ENCODE measurements around the gene NPHP4. TPM values are rescaled to one million over a fixed set of nuclear protein-coding genes. Genes with fewer than 3 reads are reported as not detected.

The NPHP4 gene
- polyA plus RNA-seq, 1 donor from 2014 or later, result 0.71 TPM

DNA sequence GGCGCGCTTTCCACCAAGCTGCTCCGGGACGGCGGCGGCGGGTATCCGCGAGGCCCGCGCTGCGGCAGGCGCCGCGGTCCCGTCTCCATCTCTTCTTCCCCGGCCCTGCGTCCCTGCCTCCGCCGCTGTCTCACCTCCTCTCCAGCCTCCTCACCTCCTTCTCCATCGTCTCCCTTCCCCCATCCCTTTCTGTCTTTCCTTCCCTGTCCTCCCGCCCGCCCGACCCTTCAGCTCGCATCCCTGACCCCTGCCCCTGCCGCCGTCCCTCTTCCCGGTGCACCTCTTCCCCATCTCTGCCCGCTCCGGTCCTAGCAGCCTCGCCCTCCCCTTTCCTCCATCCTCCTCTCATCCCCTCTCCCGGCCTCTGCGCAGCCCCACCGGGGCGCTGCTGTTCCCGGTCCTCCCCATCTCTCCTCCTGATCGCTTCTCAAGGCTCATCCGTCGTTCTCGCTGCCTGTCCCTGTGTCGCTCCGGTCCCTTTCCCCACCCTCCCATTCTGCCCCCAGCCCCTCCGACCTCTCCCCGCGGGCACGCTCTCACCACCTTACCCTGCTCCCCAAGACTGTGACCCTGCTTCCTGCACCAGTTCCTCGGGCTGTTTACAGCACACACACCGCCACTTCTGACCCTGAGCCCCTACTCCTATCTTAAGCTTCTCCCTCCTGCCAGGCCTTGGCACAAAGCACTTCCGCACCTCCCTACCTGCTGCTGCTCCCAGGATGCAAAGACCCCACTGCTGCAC lies 760 bp upstream of the NPHP4 start:
- Mint-ChIP-seq H3K4me1 (peaks cover 17 to 24% (median 19%) of the 10 kb centered on the region in 3 donors), H3K27ac (peak overlapping the region; percentile 83 to 97 (median 94)), H3K27me3 (peaks cover 2% of the 10 kb centered on the region), H3K9me3 (no peaks in the 10 kb centered on the region), H3K4me3 (peak overlapping the region; percentile 94 to 98 (median 96)), H3K36me3 (no peaks in the 10 kb centered on the region)

DNA sequence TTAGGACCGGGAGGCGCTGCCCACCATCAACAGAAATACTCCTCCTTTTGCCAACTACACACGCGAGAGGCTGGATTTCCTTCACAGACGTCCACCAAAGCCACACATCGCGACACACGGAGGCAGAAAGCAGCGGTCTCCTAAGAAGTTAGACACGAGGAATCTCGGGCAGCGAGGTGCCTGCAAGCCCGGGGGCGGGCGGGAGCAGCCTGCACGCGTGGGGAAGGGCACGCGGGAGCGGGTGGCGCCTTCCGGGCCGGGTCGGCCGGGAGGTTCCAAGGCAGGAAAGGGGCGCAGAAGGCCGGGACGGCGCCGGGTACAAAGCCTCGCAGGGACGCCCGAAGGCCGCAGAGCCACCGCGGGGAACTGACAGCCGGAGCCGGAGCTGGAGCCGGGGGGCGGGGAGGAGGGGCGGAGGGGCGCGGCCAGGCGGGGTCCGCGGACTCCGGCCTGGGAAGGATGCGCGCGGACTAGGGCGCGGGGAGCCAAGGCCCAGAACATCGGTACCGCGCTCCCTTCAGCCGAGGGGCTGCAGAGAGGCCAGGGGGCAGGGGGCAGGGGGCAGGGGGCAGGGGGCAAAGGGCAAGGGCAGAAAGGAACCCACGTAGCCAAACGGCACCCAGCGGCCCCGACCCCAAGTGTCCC lies 722 bp downstream of the NPHP4 start:
- Mint-ChIP-seq H3K27ac (peak overlapping the region; percentile 88 to 94 (median 93)), H3K27me3 (peaks cover 2% of the 10 kb centered on the region), H3K4me3 (peak overlapping the region; percentile 90 to 98 (median 95)), H3K4me1 (peaks cover 17 to 24% (median 19%) of the 10 kb centered on the region in 3 donors), H3K36me3 (no peaks in the 10 kb centered on the region), H3K9me3 (no peaks in the 10 kb centered on the region)

DNA sequence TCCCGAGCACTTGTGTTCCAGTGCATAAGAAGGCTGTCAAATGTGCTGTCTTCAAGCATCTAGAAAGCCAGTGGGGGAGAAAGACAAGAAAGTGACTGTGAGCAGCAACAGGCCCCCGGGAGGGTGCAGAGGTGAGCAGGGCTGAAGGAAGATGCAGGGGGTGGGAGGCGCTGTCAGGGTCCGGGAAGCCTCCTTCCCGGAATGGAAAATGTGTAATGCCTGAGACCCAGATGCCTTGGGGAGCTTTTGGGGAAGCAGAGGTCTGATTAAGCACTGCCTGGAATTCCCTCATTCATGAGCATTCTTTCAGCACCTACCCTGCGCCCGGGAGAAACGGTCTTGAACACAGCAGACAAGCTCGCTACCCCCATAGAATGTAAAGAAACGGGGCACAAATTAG lies 1.3 kb downstream of the NPHP4 start:
- H3K27me3 Mint-ChIP-seq, result peaks cover 2% of the 10 kb centered on the region
- H3K9me3 Mint-ChIP-seq, result no peaks in the 10 kb centered on the region
- H3K4me3 Mint-ChIP-seq, result peak overlapping the region; percentile 90 to 98 (median 95)
- H3K4me1 Mint-ChIP-seq, result peaks cover 17 to 24% (median 19%) of the 10 kb centered on the region in 3 donors
- no peaks in the 10 kb centered on the region for H3K36me3 Mint-ChIP-seq
- H3K27ac Mint-ChIP-seq, result peak overlapping the region; percentile 88 to 93 (median 93)

DNA sequence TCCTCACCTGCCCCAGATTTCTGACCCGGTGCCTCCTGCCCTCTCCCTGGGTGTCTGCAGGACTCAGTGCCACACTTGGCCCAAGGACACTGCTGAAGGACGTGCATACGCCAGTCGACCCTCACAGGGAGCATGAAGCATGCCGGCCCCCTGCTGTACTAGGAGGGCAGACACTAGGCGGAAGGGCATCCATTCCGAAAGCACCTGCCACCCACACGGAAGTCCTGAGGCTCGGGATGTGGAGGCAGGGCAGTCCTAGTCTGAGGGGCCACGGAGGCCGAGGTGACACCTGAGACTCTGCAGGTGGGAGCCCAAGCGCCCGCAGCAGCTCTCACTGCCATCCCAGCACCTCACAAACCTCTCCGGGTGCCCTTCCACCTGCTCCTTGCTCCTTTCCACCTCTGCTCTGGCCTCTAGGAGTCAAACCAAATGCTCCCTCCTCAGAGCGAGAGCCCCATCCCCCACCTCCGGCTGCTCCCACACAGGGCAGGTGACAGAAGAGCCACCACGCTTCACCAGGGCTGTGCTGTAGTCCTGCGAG lies 2.4 kb downstream of the NPHP4 start:
- H3K36me3 Mint-ChIP-seq, result no peaks in the 10 kb centered on the region
- peaks cover 2% of the 10 kb centered on the region for H3K27me3 Mint-ChIP-seq
- peak overlapping the region in 1 of 3 donors; percentile 88 for H3K27ac Mint-ChIP-seq
- peak overlapping the region in 2 of 4 donors; percentile 37 to 90 for H3K4me3 Mint-ChIP-seq
- no peaks in the 10 kb centered on the region for H3K9me3 Mint-ChIP-seq
- peaks cover 15 to 22% (median 19%) of the 10 kb centered on the region in 3 donors for H3K4me1 Mint-ChIP-seq

DNA sequence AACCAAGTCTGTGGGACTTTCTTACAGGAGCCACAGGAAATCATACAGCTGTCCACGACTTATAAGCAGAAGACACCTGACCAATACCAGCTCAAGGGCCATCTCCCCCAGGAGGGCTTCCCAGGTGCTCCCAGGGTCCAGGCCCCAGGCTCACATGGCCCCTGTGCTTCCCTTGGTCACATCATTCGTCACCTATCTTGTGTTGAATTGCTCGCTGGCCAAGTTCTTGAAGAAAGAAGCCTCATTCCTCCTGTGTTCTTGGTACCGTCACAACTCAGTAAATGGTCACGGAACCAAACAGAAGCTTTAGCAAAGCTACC lies 3.0 kb downstream of the NPHP4 start:
- H3K27me3 Mint-ChIP-seq, result peaks cover 2% of the 10 kb centered on the region
- H3K4me3 Mint-ChIP-seq, result peak overlapping the region in 1 of 4 donors; percentile 39
- H3K9me3 Mint-ChIP-seq, result no peaks in the 10 kb centered on the region
- H3K36me3 Mint-ChIP-seq, result no peaks in the 10 kb centered on the region
- H3K27ac Mint-ChIP-seq, result peak overlapping the region in 1 of 3 donors; percentile 39
- H3K4me1 Mint-ChIP-seq, result peaks cover 10 to 17% (median 13%) of the 10 kb centered on the region in 3 donors

DNA sequence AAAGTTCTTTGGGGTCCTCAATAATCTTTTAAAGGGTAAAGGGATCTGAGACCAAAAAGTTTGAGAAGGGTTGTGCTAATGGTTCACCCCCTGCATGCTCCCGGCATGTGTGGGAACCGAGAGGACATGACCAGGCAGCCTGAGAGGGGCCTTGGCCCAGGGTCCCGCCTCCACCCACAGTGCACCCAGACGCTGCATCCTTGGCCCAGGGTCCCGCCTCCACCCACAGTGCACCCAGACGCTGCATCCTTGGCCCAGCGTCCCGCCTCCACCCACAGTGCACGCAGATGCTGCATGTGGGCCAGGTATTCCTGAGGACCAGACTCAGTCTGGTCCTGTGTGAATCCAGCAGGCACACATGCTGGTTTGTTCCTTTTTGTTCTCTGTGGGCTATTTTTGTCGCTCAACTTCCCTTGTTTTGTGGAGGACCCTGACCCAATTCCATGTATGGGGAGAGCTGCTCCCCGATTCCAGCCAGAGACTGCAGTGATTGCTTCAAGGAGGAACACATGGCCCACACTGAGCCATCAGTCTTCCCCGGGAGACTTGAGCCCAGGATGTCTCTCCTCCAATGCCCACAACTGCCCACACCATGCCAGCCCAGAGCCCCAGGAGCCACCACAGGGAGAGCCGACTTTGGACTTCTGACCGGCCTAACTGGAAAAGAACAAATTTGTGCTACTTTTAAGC lies 3.5 kb downstream of the NPHP4 start:
- peak overlapping the region in 1 of 3 donors; percentile 39 for H3K27ac Mint-ChIP-seq
- peaks cover 2% of the 10 kb centered on the region for H3K27me3 Mint-ChIP-seq
- peaks cover 6 to 13% (median 9%) of the 10 kb centered on the region in 3 donors for H3K4me1 Mint-ChIP-seq
- no peaks in the 10 kb centered on the region for H3K36me3 Mint-ChIP-seq
- H3K4me3 Mint-ChIP-seq, result peak overlapping the region in 1 of 4 donors; percentile 39
- no peaks in the 10 kb centered on the region for H3K9me3 Mint-ChIP-seq

DNA sequence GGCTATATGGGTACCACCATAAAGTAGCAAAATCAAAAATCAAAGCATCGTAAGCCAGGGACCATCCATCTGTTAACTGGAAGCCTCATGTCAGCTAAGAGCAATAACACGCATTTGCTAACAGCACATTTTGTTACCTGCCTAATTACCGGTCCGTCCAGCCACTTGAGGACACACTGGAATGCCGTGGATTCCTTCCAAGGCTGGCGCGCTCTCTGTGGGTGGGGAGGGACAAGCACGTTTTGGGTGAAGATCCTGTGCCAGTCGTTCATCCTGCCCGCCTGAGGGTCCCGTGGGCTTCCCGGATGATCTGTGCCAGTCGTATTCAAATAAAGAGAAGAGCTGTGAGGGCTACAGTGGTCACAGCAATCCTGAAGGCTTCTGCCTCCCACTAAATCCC lies 6.2 kb downstream of the NPHP4 start:
- no peak overlapping the region for H3K4me3 Mint-ChIP-seq
- no peaks in the 10 kb centered on the region for H3K27me3 Mint-ChIP-seq
- peaks cover 3 to 7% (median 5%) of the 10 kb centered on the region in 3 donors for H3K4me1 Mint-ChIP-seq
- H3K36me3 Mint-ChIP-seq, result peaks cover 2% of the 10 kb centered on the region
- H3K9me3 Mint-ChIP-seq, result no peaks in the 10 kb centered on the region
- H3K27ac Mint-ChIP-seq, result no peak overlapping the region

DNA sequence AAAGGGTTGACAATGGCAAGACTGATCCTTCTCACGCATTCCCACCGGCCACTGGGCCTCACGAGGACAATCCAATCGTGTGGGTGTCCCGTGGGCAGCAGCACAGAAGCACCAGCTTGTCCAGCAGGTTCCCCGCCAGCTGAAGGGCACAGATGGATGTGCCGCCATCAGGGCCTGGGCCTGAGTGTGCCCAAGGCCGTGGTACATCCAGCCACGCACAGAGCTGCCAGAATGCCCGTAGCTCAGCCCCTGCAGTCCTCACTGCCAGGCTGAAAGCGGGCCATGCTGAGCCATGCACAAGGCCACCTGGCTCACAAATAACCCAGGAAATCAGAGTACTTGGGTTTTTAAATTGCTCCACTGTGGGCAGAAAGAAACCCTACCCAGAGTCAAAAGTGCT lies 7.0 kb downstream of the NPHP4 start:
- peaks cover 2% of the 10 kb centered on the region for H3K36me3 Mint-ChIP-seq
- no peaks in the 10 kb centered on the region for H3K9me3 Mint-ChIP-seq
- H3K27ac Mint-ChIP-seq, result peak overlapping the region in 1 of 3 donors; percentile 67
- no peaks in the 10 kb centered on the region for H3K27me3 Mint-ChIP-seq
- no peak overlapping the region for H3K4me3 Mint-ChIP-seq
- peaks cover 1 to 7% (median 1%) of the 10 kb centered on the region in 3 donors for H3K4me1 Mint-ChIP-seq

DNA sequence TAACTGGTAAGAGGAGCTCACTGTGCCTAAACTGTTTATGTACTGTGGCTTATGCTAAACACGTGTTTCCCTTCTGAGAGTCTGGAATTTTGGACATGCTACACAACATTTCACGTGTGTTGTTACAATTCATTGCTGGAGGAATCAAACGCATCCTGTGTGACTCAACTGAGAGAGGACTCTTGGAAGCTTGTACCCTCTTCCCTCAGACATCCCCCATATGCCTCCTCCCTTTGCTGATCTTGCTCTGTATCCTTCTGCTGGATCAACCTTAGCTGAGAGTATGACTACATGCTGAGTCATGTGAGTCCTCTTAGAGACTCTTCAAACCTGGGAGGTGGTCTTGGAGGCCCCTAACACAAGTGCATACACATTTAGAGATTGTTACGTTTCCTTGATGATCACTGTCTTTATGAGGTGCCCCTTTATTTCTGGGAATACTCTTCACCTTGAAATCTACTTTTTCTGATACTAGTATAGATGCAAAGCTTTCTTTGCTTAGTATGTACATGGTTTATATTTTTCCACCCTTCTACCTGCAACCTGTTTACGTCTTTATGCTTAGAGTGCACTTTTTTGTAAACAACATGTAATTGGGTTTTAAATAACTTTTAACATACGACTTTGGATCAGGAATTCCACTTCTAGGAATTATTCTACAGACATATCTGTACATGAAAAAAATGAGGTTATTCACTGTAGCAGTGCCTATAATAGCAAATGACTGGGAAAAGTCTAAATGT lies 8.7 kb downstream of the NPHP4 start:
- no peak overlapping the region for H3K4me3 Mint-ChIP-seq
- H3K9me3 Mint-ChIP-seq, result no peaks in the 10 kb centered on the region
- no peaks in the 10 kb centered on the region for H3K27me3 Mint-ChIP-seq
- no peak overlapping the region for H3K27ac Mint-ChIP-seq
- peaks cover 1 to 7% (median 2%) of the 10 kb centered on the region in 3 donors for H3K4me1 Mint-ChIP-seq
- peaks cover 2% of the 10 kb centered on the region for H3K36me3 Mint-ChIP-seq

DNA sequence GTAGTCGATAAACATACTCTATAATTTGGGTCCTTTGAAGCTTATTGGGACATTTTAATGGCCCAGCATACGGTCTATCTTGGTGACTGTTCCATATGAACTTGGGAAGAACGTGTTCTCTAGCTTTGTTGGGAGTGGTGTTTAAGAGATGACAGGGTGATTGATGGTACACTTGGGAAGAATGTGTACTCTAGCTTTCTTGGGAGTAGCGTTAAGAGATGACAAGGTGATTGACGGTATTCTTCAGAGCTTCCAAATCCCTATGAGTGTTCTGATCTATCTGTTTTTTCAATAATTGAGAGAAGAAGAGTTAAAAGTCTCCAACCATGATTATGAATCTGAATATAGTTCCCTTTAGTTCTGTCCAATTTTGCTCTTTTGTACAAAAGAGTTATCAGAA lies 9.4 kb downstream of the NPHP4 start:
- H3K4me3 Mint-ChIP-seq, result no peak overlapping the region
- no peaks in the 10 kb centered on the region for H3K27me3 Mint-ChIP-seq
- no peak overlapping the region for H3K27ac Mint-ChIP-seq
- peaks cover 2% of the 10 kb centered on the region for H3K36me3 Mint-ChIP-seq
- no peaks in the 10 kb centered on the region for H3K9me3 Mint-ChIP-seq
- H3K4me1 Mint-ChIP-seq, result peaks cover 1 to 7% (median 2%) of the 10 kb centered on the region in 3 donors

DNA sequence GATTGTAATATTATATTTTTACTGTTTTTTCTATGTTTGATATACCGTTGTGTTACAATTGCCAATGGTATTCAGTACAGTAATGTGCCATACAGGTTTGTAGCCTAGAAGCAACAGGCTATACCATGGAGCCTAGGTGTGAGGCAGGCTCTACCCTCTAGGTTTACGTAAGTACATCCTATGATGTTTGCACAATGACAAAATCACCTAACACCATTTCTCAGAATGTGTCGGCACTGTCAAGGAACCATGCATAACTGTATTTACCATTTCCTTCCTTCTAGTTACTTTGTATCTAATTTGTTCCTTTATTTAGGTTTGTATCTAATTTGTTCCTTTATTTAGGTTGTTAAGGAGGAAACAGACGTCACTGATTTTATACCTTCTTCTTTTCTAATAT lies 9.9 kb downstream of the NPHP4 start:
- peaks cover 1 to 7% (median 5%) of the 10 kb centered on the region in 3 donors for H3K4me1 Mint-ChIP-seq
- no peak overlapping the region for H3K4me3 Mint-ChIP-seq
- peaks cover 2% of the 10 kb centered on the region for H3K36me3 Mint-ChIP-seq
- no peaks in the 10 kb centered on the region for H3K27me3 Mint-ChIP-seq
- H3K9me3 Mint-ChIP-seq, result no peaks in the 10 kb centered on the region
- H3K27ac Mint-ChIP-seq, result no peak overlapping the region

DNA sequence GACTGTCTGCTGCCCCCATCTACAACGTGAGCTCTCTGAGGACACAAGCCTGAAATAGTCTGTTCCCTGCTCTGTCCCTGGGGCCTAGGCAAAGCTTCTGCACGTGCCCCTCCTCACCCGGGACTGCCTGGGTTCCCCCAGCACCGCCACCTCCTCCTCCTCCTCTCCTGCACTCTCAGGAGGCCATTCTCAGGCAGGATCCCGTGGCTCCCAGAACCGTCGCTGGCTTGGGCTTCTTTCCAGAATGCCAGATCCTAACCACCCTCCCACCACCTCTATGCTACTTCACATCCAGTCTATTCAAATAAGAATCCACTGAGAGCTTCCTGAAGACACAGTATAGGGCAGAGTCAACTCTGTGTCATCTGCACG lies 11.2 kb downstream of the NPHP4 start:
- Mint-ChIP-seq H3K4me3 (no peak overlapping the region), H3K27ac (peak overlapping the region in 1 of 3 donors; percentile 45), H3K9me3 (no peaks in the 10 kb centered on the region), H3K27me3 (no peaks in the 10 kb centered on the region), H3K36me3 (peaks cover 2% of the 10 kb centered on the region), H3K4me1 (peaks cover 1 to 7% (median 6%) of the 10 kb centered on the region in 3 donors)

DNA sequence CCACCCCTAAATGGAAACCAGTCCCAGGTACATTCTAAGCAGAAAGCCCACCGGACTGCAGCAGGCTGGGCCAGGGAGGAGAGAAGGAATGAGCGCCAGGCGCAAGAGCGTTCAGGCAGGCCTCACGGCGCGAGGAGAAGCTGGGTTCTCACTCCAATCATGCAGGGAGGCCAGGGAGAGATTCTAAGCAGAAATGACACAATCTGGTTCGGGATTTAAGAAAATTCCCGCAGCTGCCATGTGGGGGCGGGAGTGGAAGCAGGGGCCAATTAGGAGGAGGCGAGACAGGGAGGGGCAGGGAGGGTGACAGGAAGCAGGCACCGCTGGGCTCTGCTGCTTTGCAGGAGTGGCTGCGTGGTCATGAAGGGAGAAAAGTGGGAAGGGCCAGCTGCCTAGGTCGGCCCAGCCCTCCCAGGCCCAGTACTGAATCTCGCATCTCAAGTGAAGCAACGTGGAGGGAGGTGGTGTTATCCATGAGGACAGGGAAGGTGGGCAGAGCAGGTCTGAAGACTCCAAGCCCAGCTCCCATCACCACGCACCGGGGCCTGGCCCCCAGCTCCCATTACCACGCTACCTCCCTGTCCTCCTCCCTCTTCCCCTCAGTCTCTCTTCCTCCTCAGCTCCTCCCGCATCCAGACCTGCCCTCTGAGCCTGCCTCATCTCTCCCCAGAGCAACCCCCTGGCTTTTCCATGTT lies 11.8 kb downstream of the NPHP4 start:
- Mint-ChIP-seq H3K4me3 (no peak overlapping the region), H3K27ac (no peak overlapping the region)

More for the DNA sequence above, 11.8 kb downstream of the NPHP4 start:
- H3K27me3 Mint-ChIP-seq, result no peaks in the 10 kb centered on the region
- H3K36me3 Mint-ChIP-seq, result peaks cover 2% of the 10 kb centered on the region
- H3K9me3 Mint-ChIP-seq, result no peaks in the 10 kb centered on the region
- peaks cover 1 to 7% (median 6%) of the 10 kb centered on the region in 3 donors for H3K4me1 Mint-ChIP-seq

Data from IgD-negative memory B cell (primary cell).